GM18951 (cell line): Measurements from ENCODE around the gene APEH.

ENCODE experiments used
- POLR2A ChIP-seq: IDR thresholded peaks from 4 replicates; pipeline ENCODE4 v1.6.1; 2011; ENCODE audit warnings: mild to moderate bottlenecking; ENCODE audit not compliant: insufficient read length, insufficient read depth; ENCODE audit errors: extremely low read depth
- in situ Hi-C: fragments of 300-500 bp; cut with MboI; formaldehyde crosslinking; loops from one replicate; pipeline ENCODE4 v1.12.0; 2022; ENCODE audit warnings: low sequenced_read_pairs, mixed read lengths, inconsistent platforms; ENCODE audit not compliant: unreplicated experiment

Gene APEH

DNA sequence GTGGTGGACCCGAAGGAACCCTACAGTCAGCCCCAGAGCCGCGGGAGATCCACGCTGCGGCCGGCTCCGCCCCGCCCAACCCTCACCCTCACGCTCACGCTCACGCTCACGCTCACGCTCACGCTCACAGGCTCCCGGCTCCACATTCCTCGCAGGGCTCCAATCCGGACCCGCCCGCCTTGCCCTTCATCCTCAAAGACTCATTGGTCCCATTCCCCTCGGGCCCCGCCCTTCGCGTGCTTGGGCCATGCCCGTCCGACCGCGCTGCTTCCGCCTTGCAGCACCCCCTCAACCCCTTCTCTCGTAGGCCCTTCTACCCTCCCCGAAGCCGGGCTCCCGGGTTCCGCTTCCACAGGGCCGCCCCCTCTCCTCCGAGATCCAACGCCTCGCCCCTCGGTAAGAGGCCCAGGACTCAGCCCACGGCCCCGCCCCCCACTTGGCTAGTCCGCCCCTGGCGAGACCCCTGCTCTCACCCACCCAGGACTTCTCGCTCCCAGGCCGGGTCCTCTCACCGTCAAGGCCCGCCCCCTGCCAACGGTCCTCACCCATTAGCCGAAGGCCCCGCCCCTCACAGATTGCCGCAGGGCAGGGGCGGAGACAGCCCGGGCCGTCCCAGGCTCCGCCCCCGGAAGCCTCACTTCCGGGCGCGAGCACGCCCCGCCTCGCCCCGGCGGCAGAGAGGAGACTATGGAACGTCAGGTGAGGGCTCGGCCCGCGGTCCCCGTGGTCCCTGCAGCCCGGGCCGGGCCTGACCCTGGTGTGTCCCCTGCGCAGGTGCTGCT, at the start of gene APEH:
APEH (plus strand) TSS at position 637 of the 782 bp plus-strand sequence; CDS start at position 688, 51 bp downstream.
- in situ Hi-C loops = no loop called here
- TF ChIP-seq POLR2A = peak; percentile 93

DNA sequence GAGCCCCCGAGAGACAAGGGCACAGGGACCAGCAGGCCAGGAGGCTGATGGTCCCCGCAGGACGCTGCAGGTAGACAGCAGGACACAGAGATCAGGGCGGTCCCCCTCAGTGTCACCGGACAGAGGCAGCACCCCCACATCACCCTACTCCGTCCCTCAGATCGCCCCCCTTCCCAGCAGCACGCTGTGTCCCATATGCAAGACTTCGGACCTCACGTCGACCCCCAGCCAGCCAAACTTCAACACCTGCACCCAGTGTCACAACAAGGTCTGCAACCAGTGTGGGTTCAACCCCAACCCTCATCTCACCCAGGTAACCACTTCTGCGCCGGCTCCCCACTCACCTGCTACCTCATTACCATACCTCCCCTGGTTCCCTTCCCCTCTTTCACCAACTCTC, 49.1 kb upstream of the APEH start:
- in situ Hi-C loops = no loop called here
- TF ChIP-seq POLR2A = no peak

DNA sequence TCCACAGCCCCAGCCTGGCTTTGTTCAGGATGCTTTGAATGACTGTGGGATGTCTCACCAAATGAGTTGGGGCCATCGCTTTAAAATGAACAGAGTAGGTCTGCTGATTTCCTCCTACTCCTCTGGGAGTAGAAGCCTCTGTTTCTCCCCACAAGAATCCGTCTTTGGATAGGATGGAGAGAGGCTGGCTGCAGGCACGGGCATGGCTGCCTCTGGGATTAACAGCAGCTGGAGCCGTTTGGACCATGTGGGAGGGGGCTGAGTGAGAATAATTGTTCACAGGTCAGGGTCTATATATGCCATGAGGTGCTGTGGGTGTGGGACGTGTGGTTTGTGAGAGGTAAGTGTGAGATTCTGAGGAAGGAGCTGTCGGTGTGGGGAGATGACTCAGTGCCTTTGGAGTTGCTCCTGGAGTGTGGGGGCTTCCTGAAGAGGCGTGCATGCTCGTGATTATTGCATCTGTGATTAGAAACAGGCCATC, 48.0 kb upstream of the APEH start:
- in situ Hi-C loops = no loop called here
- no peak for TF ChIP-seq POLR2A

- in situ Hi-C loops = no loop called here
- TF ChIP-seq POLR2A = no peak
These were observed 47.4 kb upstream of the APEH start for GRCh38 chr3:49626796-49627195.

DNA sequence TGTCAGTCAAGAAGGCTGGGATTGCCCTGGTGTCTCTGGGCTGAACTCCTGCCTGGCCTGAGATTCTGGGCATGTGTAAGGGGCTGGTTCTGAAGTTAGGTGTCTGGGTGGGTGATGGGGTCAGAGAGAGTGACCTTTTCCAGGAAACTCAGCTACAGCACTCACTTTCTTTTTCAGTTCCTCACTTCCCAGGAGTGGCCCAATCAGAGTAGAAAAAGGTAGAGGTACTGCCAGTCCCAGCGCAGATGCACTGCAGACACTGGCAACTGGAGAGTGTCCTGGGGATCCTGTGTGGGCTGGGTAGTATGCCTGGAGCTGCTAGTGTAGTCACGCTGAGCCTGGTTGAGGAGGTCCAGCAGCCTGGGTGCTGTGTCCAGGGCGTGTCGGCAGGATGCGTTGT, 46.5 kb upstream of the APEH start:
- in situ Hi-C loops = no loop called here
- TF ChIP-seq POLR2A = no peak

DNA sequence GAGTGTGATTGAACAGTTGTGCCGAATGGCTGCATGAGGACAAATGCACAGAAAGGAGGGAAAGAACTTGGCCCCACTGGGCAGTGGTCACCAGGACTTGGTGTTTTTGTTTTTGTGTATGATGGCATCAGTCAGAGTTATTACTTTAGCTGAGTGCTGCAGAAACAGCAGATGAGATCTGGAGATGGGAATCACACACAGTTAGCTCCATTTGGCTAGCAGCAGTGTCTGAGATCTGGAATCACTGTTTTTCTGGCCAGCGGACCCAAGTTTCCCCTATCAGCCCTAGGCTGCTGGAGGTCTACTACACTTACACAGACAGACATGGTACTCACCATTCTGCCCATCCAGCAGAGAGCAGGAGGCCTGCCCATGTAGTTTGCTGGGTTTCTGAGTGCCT, 45.9 kb upstream of the APEH start:
- in situ Hi-C loops = no loop called here

GRCh38 chr3:49629451-49629850, 44.7 kb upstream of the APEH start:
- TF ChIP-seq POLR2A = no peak
- in situ Hi-C loops = no loop called here

More for the DNA sequence above, 45.9 kb upstream of the APEH start:
- no peak for TF ChIP-seq POLR2A

- no peak for TF ChIP-seq POLR2A
- in situ Hi-C loops = no loop called here
These were observed 44.3 kb upstream of the APEH start for GRCh38 chr3:49629866-49630265.

DNA sequence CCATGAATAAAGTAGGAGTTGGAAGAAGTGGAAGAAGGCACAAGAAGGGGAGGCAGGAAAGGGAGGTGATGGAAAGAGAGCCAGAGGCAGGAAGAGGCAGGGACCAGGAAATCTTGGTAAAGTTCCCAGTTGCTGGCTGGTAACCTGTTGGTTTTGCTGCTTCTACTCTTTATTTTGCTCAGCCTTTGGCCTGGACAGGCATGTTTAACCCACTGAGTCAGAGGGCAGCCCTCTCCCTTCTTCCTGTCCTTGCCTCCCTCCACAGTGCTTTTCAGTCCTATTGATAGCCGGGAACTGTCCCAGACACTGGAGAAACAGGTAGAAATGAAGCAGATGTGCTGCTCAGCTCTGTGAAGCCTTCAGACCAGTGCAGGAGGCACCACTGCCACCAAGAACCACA, 43.4 kb upstream of the APEH start:
- TF ChIP-seq POLR2A = no peak
- in situ Hi-C loops = no loop called here

GRCh38 chr3:49634736-49635135, 39.4 kb upstream of the APEH start:
- in situ Hi-C loops = no loop called here
- no peak for TF ChIP-seq POLR2A

- in situ Hi-C loops = no loop called here
- no peak for TF ChIP-seq POLR2A
These were observed 37.1 kb upstream of the APEH start for GRCh38 chr3:49636883-49637609.

GRCh38 chr3:49638445-49638844, 35.7 kb upstream of the APEH start:
- TF ChIP-seq POLR2A = no peak
- in situ Hi-C loops = no loop called here

DNA sequence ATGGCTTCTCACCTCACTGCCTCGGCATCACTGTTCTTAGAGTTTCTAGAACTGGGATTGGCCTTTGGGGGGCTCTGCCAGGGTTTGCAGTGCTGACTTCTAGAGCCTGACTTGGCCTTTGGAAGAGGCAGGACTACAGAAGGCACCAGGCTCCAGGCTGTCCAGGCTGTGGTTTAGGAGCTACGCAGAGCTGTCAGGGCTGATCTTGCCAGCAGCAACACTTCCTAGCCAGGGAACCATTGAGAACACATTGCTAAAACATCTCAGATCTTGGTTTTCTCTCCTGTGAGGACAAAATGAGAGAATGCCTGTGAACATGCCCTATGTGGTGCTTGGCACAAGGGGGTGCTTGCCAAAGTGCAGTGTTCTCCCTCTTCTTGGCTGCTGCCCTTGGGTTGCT, 34.6 kb upstream of the APEH start:
- TF ChIP-seq POLR2A = no peak
- in situ Hi-C loops = no loop called here

DNA sequence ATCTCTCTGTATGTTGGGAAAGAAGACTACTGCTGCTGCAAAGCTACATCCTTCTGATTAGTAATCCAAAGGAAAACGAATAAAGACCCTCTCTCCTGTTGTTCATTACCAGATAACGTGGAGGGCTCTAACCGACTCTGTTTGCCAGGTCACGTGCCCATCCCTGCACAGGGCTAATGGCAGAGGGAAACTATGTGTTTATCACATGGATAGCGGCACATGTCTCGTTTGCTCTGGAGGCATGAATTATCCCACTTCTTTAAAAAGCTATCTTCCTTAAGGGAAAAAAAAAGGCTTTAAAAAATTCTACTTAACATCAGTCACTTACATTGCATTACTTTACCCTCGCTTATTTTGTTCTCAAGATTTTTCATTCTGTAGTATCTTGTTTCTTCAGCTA, 32.9 kb upstream of the APEH start:
- in situ Hi-C loops = no loop called here
- TF ChIP-seq POLR2A = no peak
